Heart left ventricle (tissue), 16 donors: Measurements from ENCODE around the gene CADPS2. TPM values are rescaled to one million over a fixed set of nuclear protein-coding genes. Genes with fewer than 3 reads are reported as not detected.

ENCODE experiments used
- ATAC-seq, 4 donors: fragments of 200-7000 bp; cut with Tn5 transposase; one replicate each; pipeline ENCODE4 v1.9.1; 2020 to 2022; ENCODE audit warnings: moderate library complexity in 4 of 4, mild to moderate bottlenecking in 3 of 4, moderate number of reproducible peaks in 1 of 4
- DNase-seq, 5 donors: peaks; one replicate each; pipeline ENCODE4 v3.0.0-alpha.2; 2020
- H3K27ac ChIP-seq, 12 donors: fragments of 200-600 bp; sonication (generic) in 4 of 12; one replicate each; pipeline versions ENCODE4 v1.5.0 to v1.8.0; 2016 to 2022; ENCODE audit warnings: mild to moderate bottlenecking in 2 of 12
- H3K27me3 ChIP-seq, 9 donors: fragments of 200-600 bp; sonication (generic) in 2 of 9; one replicate each; pipeline versions ENCODE4 v1.5.1 to v1.8.0; 2016 to 2022; ENCODE audit warnings: mild to moderate bottlenecking in 3 of 9
- H3K36me3 ChIP-seq, 9 donors: fragments of 200-600 bp; sonication (generic) in 2 of 9; one replicate each; pipeline versions ENCODE4 v1.5.0 to v1.8.0; 2018 to 2022; ENCODE audit warnings: mild to moderate bottlenecking in 2 of 9
- H3K4me1 ChIP-seq, 12 donors: fragments of 200-600 bp; sonication (generic) in 4 of 12; one replicate each; pipeline versions ENCODE4 v1.5.0 to v1.8.0; 2016 to 2022; ENCODE audit warnings: mild to moderate bottlenecking in 3 of 12
- H3K4me3 ChIP-seq, 12 donors: fragments of 200-600 bp; sonication (generic) in 4 of 12; one replicate each; pipeline versions ENCODE4 v1.5.0 to v1.8.0; 2017 to 2022; ENCODE audit warnings: mild to moderate bottlenecking in 9 of 12, moderate library complexity in 4 of 12
- H3K9me3 ChIP-seq, 12 donors: fragments of 200-600 bp; sonication (generic) in 4 of 12; one replicate each; pipeline versions ENCODE4 v1.5.0 to v1.8.0; 2016 to 2022; ENCODE audit warnings: mild to moderate bottlenecking in 1 of 12
- CTCF ChIP-seq, 12 donors: fragments of 200-600 bp; sonication (generic) in 4 of 12; IDR thresholded peaks; one replicate each; pipeline versions ENCODE4 v1.5.0 to v1.8.0; 2018 to 2022; ENCODE audit warnings: antibody characterized with exemption in 12 of 12, mild to moderate bottlenecking in 5 of 12
- POLR2A ChIP-seq, 2 donors: fragments of 450-650 bp; IDR thresholded peaks; one replicate each; pipeline ENCODE4 v1.6.1; 2017; ENCODE audit warnings: antibody characterized with exemption in 2 of 2, mild to moderate bottlenecking in 2 of 2, moderate library complexity in 2 of 2
- WGBS, 4 donors: extraction: QIAGEN DNeasy Blood & Tissue Kit in 2 of 4; methylation state at CpG; one replicate each; pipeline versions ENCODE4 v1.1.5 to v1.1.7; 2013 to 2018; 5-methylcytosine and 5-hydroxymethylcytosine counted together
- intact Hi-C, 10 donors: fragments of 100-400 bp; cut with DNase I; formaldehyde crosslinking; loops; one replicate each; pipeline versions ENCODE4 v1.11.1 to v1.14.2; 2022
- polyA plus RNA-seq, 2 donors: library from polyadenylated mRNA; stranded (reverse); fragments of 200-250 nt; gene quantifications; one replicate each; pipeline ENCODE4 v1.2.3, GENCODE V29; 2013
- total RNA-seq, 9 donors: library from RNA; depleted of rRNA in 2 of 9; stranded (reverse); fragments of >200 nt in 2 of 9; fragmentation: NEBNext Ultra II Directional in 3 of 9; extraction: Animal tissue kit (Norgen Biotek cat#: 25700) in 3 of 9; gene quantifications; one replicate each; pipeline versions ENCODE4 v1.1.0 to v1.2.4, GENCODE V29; 2016 to 2023
- donor health status: ischemic (EF 13 %, LVEDD 7.1; RV severe dilation, severe dysfunction).
- donor health status: healthy with polysubstance abuse.
- donor health status: DM: no; HTN: yes; CAD: no.
- donor health status: DM: no; HTN: no; CAD: no.
- donor health status: ischemic (EF 25% LVEDD 6.9; RV normal size, moderate dysfunction).
- donor health status: ischemic (EF 25% LVEDD 5.7; RV mildly dilated, moderate dysfunction).
- donor health status: healthy.
- donor health status: DM: yes; HTN: yes; CAD: no.
- donor health status: ischemic (EF 35%, LVEDD 5.7; RV mildly dilated, moderate dysfunction).
- donor health status: nonischemic (EF 11% LVEDD 7.7; RV severe dilation, severe dysfunction).
- donor health status: DM: yes; HTN: yes; CAD: no.
- donor health status: PGD.
- donor health status: ischemic (EF 29% LVEDD 5.4; RV normal size, mild dysfunction).
- donor health status: nonischemic (EF 23%, LVEDD 6.1; RV moderate dilation, normal function).

CADPS2 gene
- total and polyA plus RNA-seq, 11 donors: 6.5 to 29.0 (median 10.3) TPM

GRCh38 chr7:122507591-122507990, 378.7 kb downstream of the CADPS2 start:
- no peak for TF ChIP-seq POLR2A (IDR thresholded peaks at IDR 0.05)
- TF ChIP-seq CTCF (IDR thresholded peaks at IDR 0.05): no peak
- H3K4me1 ChIP-seq: no peaks in the 10 kb centered on the region
- no peak overlapping the region for H3K27ac ChIP-seq
- no peak overlapping the region for H3K4me3 ChIP-seq
- 72 to 78% (median 74%) methylated on average over 2 of the region's 2 CpGs for WGBS, 4 donors
- no peaks in the 10 kb centered on the region for H3K9me3 ChIP-seq
- H3K36me3 ChIP-seq: no peaks in the 10 kb centered on the region
- ATAC-seq (no peak), DNase-seq (no peak)
- intact Hi-C loops: loop anchor here in 1 of 10 donors (10.0 kb wide), 1 partner anchor 273 kb away; no protein-coding TSS in a partner anchor
- no peaks in the 10 kb centered on the region for H3K27me3 ChIP-seq

GRCh38 chr7:122492007-122492406, 394.3 kb downstream of the CADPS2 start:
- no peak for DNase-seq
- WGBS, 4 donors: 94 to 99% (median 98%) methylated on average over 6 of the region's 6 CpGs
- no peaks in the 10 kb centered on the region for H3K27me3 ChIP-seq
- intact Hi-C loops: no loop called here
- H3K4me1 ChIP-seq: no peaks in the 10 kb centered on the region
- TF ChIP-seq POLR2A (IDR thresholded peaks at IDR 0.05) (no peak), CTCF (IDR thresholded peaks at IDR 0.05) (no peak)
- peaks cover 0 to 12% (median 0%) of the 10 kb centered on the region in 9 donors for H3K36me3 ChIP-seq
- no peak for ATAC-seq
- no peaks in the 10 kb centered on the region for H3K9me3 ChIP-seq
- H3K4me3 ChIP-seq: no peak overlapping the region
- no peak overlapping the region for H3K27ac ChIP-seq

GRCh38 chr7:122488241-122488640, 398.0 kb downstream of the CADPS2 start:
- DNase-seq (no peak), ATAC-seq (no peak)
- no peaks in the 10 kb centered on the region for H3K9me3 ChIP-seq
- no peak overlapping the region for H3K27ac ChIP-seq
- intact Hi-C loops: no loop called here
- WGBS, 4 donors: 73 to 93% (median 89%) methylated on average over 3 of the region's 3 CpGs
- peaks cover 0 to 12% (median 0%) of the 10 kb centered on the region in 9 donors for H3K36me3 ChIP-seq
- TF ChIP-seq CTCF (IDR thresholded peaks at IDR 0.05) (no peak), POLR2A (IDR thresholded peaks at IDR 0.05) (no peak)
- H3K27me3 ChIP-seq: no peaks in the 10 kb centered on the region
- no peaks in the 10 kb centered on the region for H3K4me1 ChIP-seq
- H3K4me3 ChIP-seq: no peak overlapping the region

- intact Hi-C loops: no loop called here
- Histone ChIP-seq H3K9me3 (no peaks in the 10 kb centered on the region), H3K36me3 (peaks cover 0 to 12% (median 0%) of the 10 kb centered on the region in 9 donors), H3K4me3 (no peak overlapping the region), H3K27me3 (no peaks in the 10 kb centered on the region), H3K27ac (no peak overlapping the region), H3K4me1 (no peaks in the 10 kb centered on the region)
- DNase-seq (no peak), ATAC-seq (no peak)
- 89 to 94% (median 91%) methylated on average over 5 of the region's 5 CpGs for WGBS, 4 donors
- no peak for TF ChIP-seq CTCF (IDR thresholded peaks at IDR 0.05)
- TF ChIP-seq POLR2A (IDR thresholded peaks at IDR 0.05): no peak
These were observed 399.1 kb downstream of the CADPS2 start for GRCh38 chr7:122487131-122487530.
